Colonic mucosa (tissue), 4 donors: Measurements from ENCODE around the gene LHFPL2. TPM values are rescaled to one million over a fixed set of nuclear protein-coding genes. Genes with fewer than 3 reads are reported as not detected.

Experiments used
- DNase-seq: peaks from one replicate; pipeline ENCODE4 v3.0.0-alpha.2; 2020
- H3K27ac ChIP-seq: fragments of 200-600 bp; one replicate; pipeline ENCODE4 v1.8.0; 2021
- H3K27me3 ChIP-seq: fragments of 200-600 bp; one replicate; pipeline ENCODE4 v1.8.0; 2021
- H3K36me3 ChIP-seq: fragments of 200-600 bp; one replicate; pipeline ENCODE4 v1.8.0; 2021
- H3K4me1 ChIP-seq: fragments of 200-600 bp; one replicate; pipeline ENCODE4 v1.8.0; 2021; ENCODE audit warnings: mild to moderate bottlenecking
- H3K4me3 ChIP-seq: fragments of 200-600 bp; one replicate; pipeline ENCODE4 v1.8.0; 2021
- H3K9ac ChIP-seq, 2 donors: one replicate each; pipeline ENCODE4 v1.7.0; 2013; ENCODE audit warnings: control low read depth in 2 of 2, low read depth in 2 of 2, low read length in 2 of 2
- H3K9me3 ChIP-seq: fragments of 200-600 bp; one replicate; pipeline ENCODE4 v1.8.0; 2021
- intact Hi-C: fragments of 100-400 bp; cut with DNase I; formaldehyde crosslinking; loops from one replicate; pipeline ENCODE4 v1.14.1; 2022
- total RNA-seq, 2 donors: library from RNA; stranded (reverse); fragmentation: NEBNext Ultra II Directional in 1 of 2; extraction: Animal tissue kit (Norgen Biotek cat#: 25700) in 1 of 2; gene quantifications; one replicate each; pipeline ENCODE4 v1.2.1, GENCODE V29; 2021
- TF ChIP-seq, protein P1 (sequence below): fragments of 200-600 bp; IDR thresholded peaks from one replicate; pipeline ENCODE4 v1.8.0; 2022; ENCODE audit warnings: antibody characterized with exemption, mild to moderate bottlenecking
- donor health status: healthy.
- donor health status: DM: no; HTN: no; CAD: no.
- donor health status: DM: no; HTN: no; CAD: no.

The LHFPL2 gene
- total RNA-seq, 2 donors from 2014 or later: 35.5 to 39.2 TPM

DNA sequence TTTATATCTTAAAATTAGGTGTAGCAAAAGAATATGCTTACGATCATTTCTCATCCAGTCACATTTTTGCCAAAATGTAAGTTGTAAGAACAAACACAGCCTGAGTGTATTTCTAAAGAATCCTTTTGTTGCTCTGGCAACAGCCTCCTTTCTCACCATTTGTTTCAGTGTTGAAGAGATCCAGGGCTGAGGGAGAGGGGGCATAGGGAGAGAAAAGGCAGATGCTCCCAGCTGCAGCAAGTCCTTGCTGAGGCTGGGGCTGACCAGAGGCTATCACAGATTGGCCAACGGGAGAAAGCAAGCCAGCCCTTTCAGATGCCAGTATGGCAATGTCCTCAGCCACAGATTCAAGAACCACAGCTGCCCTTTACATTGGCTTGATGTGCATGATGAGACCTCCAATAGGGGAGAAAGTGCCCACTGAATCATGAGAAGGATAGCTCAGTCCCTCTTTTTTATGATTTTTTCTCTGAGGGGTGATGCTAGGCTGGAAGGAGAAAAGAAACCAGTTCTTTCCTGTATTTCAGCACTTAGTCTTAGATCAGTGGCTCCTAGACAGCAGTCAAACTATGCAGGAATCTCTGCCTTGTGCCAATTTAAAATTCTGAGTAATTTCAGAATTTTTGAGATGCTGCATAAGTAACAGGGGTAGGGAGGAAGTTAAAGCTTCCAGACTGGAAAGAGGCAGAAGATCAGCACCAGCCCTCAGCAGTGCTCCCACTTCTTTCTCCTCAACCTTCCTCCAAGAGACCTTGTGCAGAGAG, 142.1 kb downstream of the LHFPL2 start:
- Histone ChIP-seq H3K27me3 (no peaks in the 10 kb centered on the region), H3K27ac (no peak overlapping the region), H3K36me3 (no peaks in the 10 kb centered on the region), H3K9me3 (no peaks in the 10 kb centered on the region), H3K4me1 (peaks cover 5% of the 10 kb centered on the region), H3K4me3 (no peak overlapping the region), H3K9ac (no peak overlapping the region)
- no peak for DNase-seq
- TF ChIP-seq, protein P1, sequence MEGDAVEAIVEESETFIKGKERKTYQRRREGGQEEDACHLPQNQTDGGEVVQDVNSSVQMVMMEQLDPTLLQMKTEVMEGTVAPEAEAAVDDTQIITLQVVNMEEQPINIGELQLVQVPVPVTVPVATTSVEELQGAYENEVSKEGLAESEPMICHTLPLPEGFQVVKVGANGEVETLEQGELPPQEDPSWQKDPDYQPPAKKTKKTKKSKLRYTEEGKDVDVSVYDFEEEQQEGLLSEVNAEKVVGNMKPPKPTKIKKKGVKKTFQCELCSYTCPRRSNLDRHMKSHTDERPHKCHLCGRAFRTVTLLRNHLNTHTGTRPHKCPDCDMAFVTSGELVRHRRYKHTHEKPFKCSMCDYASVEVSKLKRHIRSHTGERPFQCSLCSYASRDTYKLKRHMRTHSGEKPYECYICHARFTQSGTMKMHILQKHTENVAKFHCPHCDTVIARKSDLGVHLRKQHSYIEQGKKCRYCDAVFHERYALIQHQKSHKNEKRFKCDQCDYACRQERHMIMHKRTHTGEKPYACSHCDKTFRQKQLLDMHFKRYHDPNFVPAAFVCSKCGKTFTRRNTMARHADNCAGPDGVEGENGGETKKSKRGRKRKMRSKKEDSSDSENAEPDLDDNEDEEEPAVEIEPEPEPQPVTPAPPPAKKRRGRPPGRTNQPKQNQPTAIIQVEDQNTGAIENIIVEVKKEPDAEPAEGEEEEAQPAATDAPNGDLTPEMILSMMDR: no peak
- intact Hi-C loops: no loop called here

GRCh38 chr5:78505860-78506259, 142.7 kb downstream of the LHFPL2 start:
- Histone ChIP-seq H3K27ac (no peak overlapping the region), H3K4me3 (no peak overlapping the region), H3K9ac (no peak overlapping the region), H3K36me3 (no peaks in the 10 kb centered on the region), H3K4me1 (peaks cover 5% of the 10 kb centered on the region), H3K9me3 (no peaks in the 10 kb centered on the region), H3K27me3 (no peaks in the 10 kb centered on the region)
- DNase-seq: no peak
- TF ChIP-seq, protein P1: no peak
- intact Hi-C loops: no loop called here

DNA sequence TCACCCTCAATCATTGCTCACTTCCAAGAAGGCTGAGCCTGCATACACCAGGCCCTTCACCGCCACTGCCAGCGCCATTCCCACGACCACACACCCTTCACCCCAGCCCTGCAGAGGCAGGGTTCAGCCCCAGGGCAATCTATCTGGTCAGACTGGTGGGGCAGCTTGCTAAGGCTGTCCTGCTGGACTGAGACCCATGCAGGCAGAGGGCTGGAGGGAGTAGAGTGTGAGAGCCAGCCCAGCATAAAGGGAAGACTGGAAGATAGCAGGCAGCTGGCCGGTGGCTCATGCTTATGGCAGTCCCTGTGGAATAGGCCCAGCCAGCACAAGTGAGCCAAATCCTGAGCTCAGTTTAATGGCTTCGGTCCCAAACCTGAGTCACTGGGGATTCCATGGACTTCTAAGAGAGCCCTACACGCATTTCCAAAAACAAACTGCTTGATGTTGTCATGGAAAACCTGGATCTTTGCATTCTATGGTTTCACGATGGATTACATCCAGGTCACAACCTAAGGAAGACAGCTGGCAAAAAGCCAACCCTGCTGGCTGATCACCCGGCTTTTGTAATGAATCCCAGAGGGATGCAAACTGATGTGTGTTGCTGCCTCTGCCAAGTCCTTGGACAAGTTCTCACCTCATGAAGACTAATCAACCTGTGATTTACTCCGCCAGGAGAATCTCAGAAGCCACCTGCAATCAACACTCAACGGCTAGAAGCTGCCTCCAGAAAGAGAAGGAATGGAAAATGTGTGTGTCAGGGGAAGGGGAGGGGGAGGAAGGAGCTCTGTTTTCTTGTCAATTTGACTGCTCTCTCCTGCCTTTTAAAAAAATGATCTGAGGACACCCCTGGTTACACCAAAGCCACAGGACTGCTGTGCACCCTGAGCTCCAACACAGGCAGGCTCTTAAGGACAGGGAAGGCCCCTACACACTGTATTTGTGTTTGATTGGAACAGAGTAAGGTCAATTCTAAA, 143.6 kb downstream of the LHFPL2 start:
- H3K4me3 ChIP-seq: no peak overlapping the region
- peak overlapping the region; percentile 32 to 37 for H3K9ac ChIP-seq
- no peaks in the 10 kb centered on the region for H3K36me3 ChIP-seq
- no peaks in the 10 kb centered on the region for H3K27me3 ChIP-seq
- intact Hi-C loops: no loop called here
- no peaks in the 10 kb centered on the region for H3K9me3 ChIP-seq
- peak overlapping the region; percentile 47 for H3K27ac ChIP-seq
- TF ChIP-seq, protein P1: no peak
- H3K4me1 ChIP-seq: peaks cover 5% of the 10 kb centered on the region
- peak; percentile 66 for DNase-seq

GRCh38 chr5:78503958-78504653, 144.5 kb downstream of the LHFPL2 start:
- Histone ChIP-seq H3K9ac (peak overlapping the region; percentile 32 to 37), H3K27me3 (no peaks in the 10 kb centered on the region), H3K4me3 (no peak overlapping the region), H3K9me3 (no peaks in the 10 kb centered on the region), H3K27ac (peak overlapping the region; percentile 47), H3K4me1 (no peaks in the 10 kb centered on the region), H3K36me3 (no peaks in the 10 kb centered on the region)
- no peak for DNase-seq
- intact Hi-C loops: no loop called here
- TF ChIP-seq, protein P1: no peak
